KOPT-K1 (cell line): ENCODE data around the gene ANO5.

ENCODE experiments used
- H3K27ac ChIP-seq: fragments of 200-600 bp; sonication (generic); 2 replicates; pipeline ENCODE4 v1.5.1; 2016; ENCODE audit warnings: antibody characterized with exemption, mild to moderate bottlenecking, low read depth, low read length; ENCODE audit not compliant: poor library complexity, severe bottlenecking
- H3K36me3 ChIP-seq: fragments of 200-600 bp; sonication (generic); 2 replicates; pipeline ENCODE4 v1.5.1; 2017; ENCODE audit warnings: antibody characterized with exemption, mild to moderate bottlenecking, low read length, moderate library complexity; ENCODE audit not compliant: insufficient read depth
- H3K9me3 ChIP-seq: fragments of 200-600 bp; sonication (generic); 2 replicates; pipeline ENCODE4 v1.5.1; 2017; ENCODE audit warnings: antibody characterized with exemption, low read length, mild to moderate bottlenecking; ENCODE audit not compliant: insufficient read depth, poor library complexity, severe bottlenecking

Gene ANO5

DNA sequence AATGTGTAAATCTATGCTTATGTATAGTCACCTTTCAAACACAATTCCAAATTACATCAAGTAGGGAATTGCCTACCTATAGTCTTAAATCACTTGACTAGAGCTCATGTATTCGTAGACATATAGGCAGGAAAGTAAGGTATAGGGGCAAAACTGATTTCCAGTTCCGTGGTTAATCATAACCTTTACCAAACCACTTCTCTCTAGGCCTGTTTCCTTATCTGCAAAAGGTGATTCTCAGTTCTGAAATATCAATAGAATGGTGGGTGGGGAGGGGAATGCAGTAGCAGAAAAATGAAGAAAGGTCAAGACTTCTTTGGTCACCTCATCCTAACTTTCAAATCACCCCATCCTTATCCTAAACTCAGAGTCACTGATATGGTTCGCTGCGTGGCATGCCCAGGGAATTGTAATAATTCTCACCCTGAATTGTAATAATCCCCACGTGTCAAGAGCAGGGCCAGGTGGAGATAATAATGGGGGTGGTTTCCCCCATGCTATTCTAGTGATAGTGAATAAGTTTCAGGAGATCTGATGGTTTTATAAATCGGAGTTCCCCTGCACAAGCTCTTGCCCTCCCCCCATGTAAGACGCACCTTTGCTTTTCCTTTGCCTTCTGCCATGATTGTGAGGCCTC lies 1.9 kb upstream of the ANO5 start:
- H3K9me3 ChIP-seq, result peaks cover 18% of the 10 kb centered on the region
- no peak overlapping the region for H3K27ac ChIP-seq
- H3K36me3 ChIP-seq, result no peaks in the 10 kb centered on the region

DNA sequence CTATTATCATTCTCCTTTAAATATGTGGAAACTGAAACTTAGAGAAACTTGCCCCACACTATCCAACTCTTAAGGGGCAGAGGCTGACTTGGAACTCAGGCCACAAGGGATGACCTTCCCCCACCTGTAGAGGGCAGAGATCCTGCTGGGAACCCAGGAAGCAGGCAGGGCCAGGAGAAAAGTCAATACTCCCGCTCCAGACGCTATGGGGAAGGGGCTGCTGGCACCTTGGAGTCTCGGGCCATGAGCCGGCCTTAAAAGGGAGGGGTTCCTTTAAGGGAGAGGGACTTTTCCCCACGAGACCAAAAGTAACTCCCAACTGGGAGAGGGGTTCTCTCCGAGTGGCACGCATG lies 620 bp upstream of the ANO5 start:
- no peak overlapping the region for H3K27ac ChIP-seq
- H3K9me3 ChIP-seq, result peaks cover 18% of the 10 kb centered on the region
- no peaks in the 10 kb centered on the region for H3K36me3 ChIP-seq

DNA sequence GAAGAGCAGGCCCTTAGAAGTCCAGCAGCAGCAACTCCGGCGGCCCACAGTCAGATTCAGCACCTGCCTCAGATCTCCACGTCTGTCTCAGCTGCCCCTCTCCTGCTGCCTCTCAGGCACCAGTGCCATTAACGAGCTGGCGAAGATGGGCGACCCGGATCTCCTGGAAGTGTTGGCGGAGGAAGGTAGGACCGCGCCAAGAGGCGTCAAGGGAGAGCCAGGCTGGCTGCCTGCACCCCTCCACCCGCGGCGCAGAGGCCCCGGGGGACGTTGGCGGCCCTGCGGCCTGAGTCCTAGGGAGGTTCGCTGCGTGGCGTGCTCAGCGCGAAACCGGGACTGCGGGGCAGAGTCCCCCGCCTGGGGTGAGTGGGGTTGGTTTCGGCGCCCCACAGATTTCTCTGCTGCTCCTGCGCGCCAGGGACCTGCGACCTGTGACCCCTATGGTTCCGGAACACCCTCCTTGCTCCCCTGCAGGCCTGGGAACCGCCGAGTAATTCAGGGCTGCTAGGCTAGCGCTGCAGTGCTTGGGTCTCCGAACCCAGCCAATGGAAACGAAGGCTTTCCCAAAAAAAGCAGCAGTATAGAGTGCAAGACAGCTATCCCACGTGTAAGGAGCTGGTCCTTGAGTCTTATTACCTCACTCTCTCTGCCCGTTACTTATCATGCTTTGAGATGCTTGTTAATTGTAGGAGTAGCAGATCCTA lies 615 bp downstream of the ANO5 start:
- Histone ChIP-seq H3K9me3 (peaks cover 18% of the 10 kb centered on the region), H3K36me3 (no peaks in the 10 kb centered on the region), H3K27ac (no peak overlapping the region)

DNA sequence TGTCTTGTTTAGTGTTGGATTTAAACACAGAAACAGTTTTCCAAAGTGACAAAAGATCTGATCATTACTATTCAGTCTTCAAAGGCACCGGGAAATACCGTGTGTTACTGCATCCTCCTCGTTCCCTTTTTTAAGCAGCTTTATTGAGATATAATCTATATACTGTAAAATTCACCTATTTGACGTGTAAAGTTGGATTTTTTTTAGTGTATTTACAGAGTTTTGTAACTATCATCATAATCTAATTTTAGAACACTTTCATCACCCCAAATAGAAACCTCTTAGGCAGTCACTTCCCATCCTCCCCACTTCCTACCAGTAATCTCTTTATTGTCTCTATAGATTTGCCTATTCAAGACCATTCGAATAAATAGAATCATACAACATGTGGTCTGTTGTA lies 1.4 kb downstream of the ANO5 start:
- no peaks in the 10 kb centered on the region for H3K36me3 ChIP-seq
- peaks cover 18% of the 10 kb centered on the region for H3K9me3 ChIP-seq
- no peak overlapping the region for H3K27ac ChIP-seq

DNA sequence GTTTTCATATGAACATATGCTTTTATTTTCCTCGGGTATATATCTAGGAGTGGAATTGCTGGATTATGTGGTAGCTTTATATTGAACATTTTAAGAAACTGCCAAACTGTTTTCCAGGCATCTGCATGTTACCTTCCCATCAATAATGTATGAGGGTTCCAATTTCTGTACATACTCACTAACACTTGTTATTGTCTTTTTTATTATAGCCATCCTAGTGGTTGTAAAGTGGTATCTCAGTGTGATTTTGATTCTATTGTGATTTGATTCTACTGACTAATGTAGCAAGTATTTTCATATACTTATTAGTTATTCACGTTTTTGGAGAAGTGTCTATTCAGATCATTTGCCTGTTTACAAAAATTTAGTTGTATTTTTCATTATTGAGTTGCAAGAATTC lies 2.0 kb downstream of the ANO5 start:
- peaks cover 18% of the 10 kb centered on the region for H3K9me3 ChIP-seq

DNA sequence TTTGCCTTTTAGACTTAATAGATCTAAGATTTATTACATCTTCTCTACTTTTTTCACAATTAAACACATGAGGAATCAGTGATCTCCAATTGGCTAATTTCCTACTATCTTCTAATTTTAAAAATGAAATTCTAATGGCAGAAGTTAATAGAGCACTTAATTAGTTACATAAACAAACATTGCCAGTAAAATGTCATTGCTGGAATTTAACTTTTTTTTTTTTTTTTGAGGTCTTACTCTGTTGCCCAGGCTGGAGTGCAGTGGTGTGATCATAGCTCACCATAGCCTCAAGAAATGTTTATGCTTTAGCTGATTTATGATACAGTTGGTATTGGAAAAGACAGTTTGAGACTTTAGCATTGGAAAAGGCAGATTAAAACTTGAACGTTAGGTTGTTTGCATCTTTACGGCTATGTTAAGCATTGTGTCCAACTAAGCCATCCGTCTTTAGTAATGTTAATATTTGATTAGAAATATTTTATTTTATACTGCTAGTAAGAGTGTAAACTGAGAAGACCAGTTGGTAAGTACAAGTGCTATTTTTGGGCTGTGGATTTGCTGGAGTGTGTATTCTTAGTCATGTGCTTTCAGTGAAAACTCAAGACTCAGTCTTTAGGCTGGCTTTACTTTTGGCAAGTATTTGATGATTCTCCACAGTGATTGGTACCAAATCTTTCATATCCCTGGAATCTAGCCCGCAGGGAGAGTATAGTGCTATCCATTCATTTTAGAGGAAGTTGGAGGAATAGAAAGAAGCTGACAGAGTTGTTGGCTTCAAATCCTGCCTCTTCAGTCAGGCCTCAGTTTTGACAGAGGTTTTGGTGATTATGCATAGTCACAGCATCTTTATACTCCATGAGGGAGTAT lies 4.5 kb downstream of the ANO5 start:
- no peak overlapping the region for H3K27ac ChIP-seq
- no peaks in the 10 kb centered on the region for H3K36me3 ChIP-seq
- H3K9me3 ChIP-seq, result peaks cover 14% of the 10 kb centered on the region

More for the DNA sequence above, 2.0 kb downstream of the ANO5 start:
- no peak overlapping the region for H3K27ac ChIP-seq
- no peaks in the 10 kb centered on the region for H3K36me3 ChIP-seq

GRCh38 chr11:22199243-22199642 lies 6.4 kb downstream of the ANO5 start:
- Histone ChIP-seq H3K27ac (no peak overlapping the region), H3K9me3 (no peaks in the 10 kb centered on the region), H3K36me3 (no peaks in the 10 kb centered on the region)

- Histone ChIP-seq H3K36me3 (no peaks in the 10 kb centered on the region), H3K27ac (no peak overlapping the region), H3K9me3 (no peaks in the 10 kb centered on the region)
These were observed 10.4 kb downstream of the ANO5 start for GRCh38 chr11:22203281-22203680.

GRCh38 chr11:22207162-22207561 lies 14.3 kb downstream of the ANO5 start:
- no peaks in the 10 kb centered on the region for H3K9me3 ChIP-seq
- H3K27ac ChIP-seq, result no peak overlapping the region
- H3K36me3 ChIP-seq, result no peaks in the 10 kb centered on the region

- Histone ChIP-seq H3K27ac (no peak overlapping the region), H3K9me3 (no peaks in the 10 kb centered on the region), H3K36me3 (no peaks in the 10 kb centered on the region)
These were observed 15.4 kb downstream of the ANO5 start for GRCh38 chr11:22208151-22208858.

- Histone ChIP-seq H3K27ac (no peak overlapping the region), H3K9me3 (no peaks in the 10 kb centered on the region), H3K36me3 (no peaks in the 10 kb centered on the region)
These were observed 24.1 kb downstream of the ANO5 start for GRCh38 chr11:22216940-22217339.

GRCh38 chr11:22221143-22221542 lies 28.3 kb downstream of the ANO5 start:
- H3K27ac ChIP-seq, result no peak overlapping the region
- no peaks in the 10 kb centered on the region for H3K36me3 ChIP-seq
- H3K9me3 ChIP-seq, result no peaks in the 10 kb centered on the region

- Histone ChIP-seq H3K36me3 (no peaks in the 10 kb centered on the region), H3K9me3 (no peaks in the 10 kb centered on the region), H3K27ac (no peak overlapping the region)
These were observed 32.3 kb downstream of the ANO5 start for GRCh38 chr11:22225190-22225589.

DNA sequence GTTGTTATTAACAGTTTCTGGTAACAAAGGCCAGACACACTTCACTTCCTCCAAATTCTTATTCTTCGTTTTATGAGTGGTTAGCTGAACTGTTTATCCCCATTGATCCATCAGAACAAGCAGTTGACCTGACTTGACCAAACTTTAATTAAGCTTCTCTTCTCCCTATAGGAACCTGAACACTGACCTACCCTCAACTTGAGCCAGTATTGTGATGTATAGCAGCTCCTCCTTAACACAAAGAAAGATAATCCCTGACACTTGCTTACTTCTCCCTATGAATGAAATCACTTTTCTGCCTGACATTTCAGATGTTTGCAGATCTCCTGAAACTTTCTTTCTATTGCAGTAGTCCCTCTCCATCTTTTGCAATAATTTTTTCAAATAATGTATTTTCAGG lies 41.9 kb downstream of the ANO5 start:
- Histone ChIP-seq H3K36me3 (no peaks in the 10 kb centered on the region), H3K9me3 (no peaks in the 10 kb centered on the region), H3K27ac (no peak overlapping the region)

- Histone ChIP-seq H3K36me3 (no peaks in the 10 kb centered on the region), H3K9me3 (no peaks in the 10 kb centered on the region), H3K27ac (no peak overlapping the region)
These were observed 52.2 kb downstream of the ANO5 start for GRCh38 chr11:22244986-22245592.
